ENCODE measurements around the gene PRKCH.

GRCh38 chr14:61343991-61344405 lies 22.6 kb downstream of the PRKCH start:
- no peak for TF ChIP-seq POLR2A (IDR thresholded peaks at IDR 0.05)
- no peak for TF ChIP-seq POLR2AphosphoS5 (IDR thresholded peaks at IDR 0.05; ENCODE audit: insufficient read depth in 1 of 2, low read depth in 1 of 2)
- no peak for TF ChIP-seq CTCF (IDR thresholded peaks at IDR 0.05)
